HUES6 (cell line): ENCODE data around the gene CRYGS.
"Not testable (repeated sequence)": the region's sequence is repeated elsewhere in the genome, so short reads cannot be mapped to it uniquely, and the experiment has no call there.

Experiments
- H3K27ac ChIP-seq: 2 replicates; pipeline ENCODE4 v1.7.0; 2013; ENCODE audit warnings: low read depth, mild to moderate bottlenecking, low read length, inconsistent platforms
- H3K27me3 ChIP-seq: 2 replicates; pipeline ENCODE4 v1.6.1; 2013; ENCODE audit warnings: low read length; ENCODE audit not compliant: control insufficient read depth, insufficient read depth
- H3K36me3 ChIP-seq: 2 replicates; pipeline ENCODE4 v1.6.1; 2013; ENCODE audit warnings: low read length; ENCODE audit not compliant: control insufficient read depth, insufficient read depth
- H3K4me1 ChIP-seq: 2 replicates; pipeline ENCODE4 v1.6.1; 2013; ENCODE audit warnings: low read length; ENCODE audit not compliant: control insufficient read depth, insufficient read depth
- H3K4me3 ChIP-seq: 2 replicates; pipeline ENCODE4 v1.5.1; 2013; ENCODE audit warnings: low read depth, low read length
- H3K9ac ChIP-seq: one replicate; pipeline ENCODE4 v1.6.1; 2013; ENCODE audit warnings: mild to moderate bottlenecking, low read length
- H3K9me3 ChIP-seq: 2 replicates; pipeline ENCODE4 v1.6.1; 2013; ENCODE audit warnings: low read depth, low read length; ENCODE audit not compliant: control insufficient read depth, insufficient read depth

CRYGS gene

GRCh38 chr3:186544281-186544680 lies at the start of gene CRYGS:
CRYGS (minus strand) TSS chr3:186544380; CDS start chr3:186544326, 54 bp downstream.
- no peak within 1 kb of the TSS for H3K4me3 ChIP-seq
- H3K4me1 ChIP-seq: peaks cover 3% of the 10 kb centered on the region; the same call in 1 of the 2 replicates
- no peaks in the 10 kb centered on the region for H3K27me3 ChIP-seq
- peaks cover 3% of the 10 kb centered on the region; the same call in 1 of the 2 replicates for H3K36me3 ChIP-seq
- no peak within 1 kb of the TSS for H3K27ac ChIP-seq
- H3K9ac ChIP-seq: no peak within 1 kb of the TSS
- H3K9me3 ChIP-seq: no peaks in the 10 kb centered on the region

GRCh38 chr3:186593862-186594261 lies 49.7 kb upstream of the CRYGS start:
- Histone ChIP-seq H3K27me3 (no peaks in the 10 kb centered on the region), H3K27ac (no peak overlapping the region), H3K4me3 (no peak overlapping the region), H3K9ac (no peak overlapping the region), H3K4me1 (peaks cover 4% of the 10 kb centered on the region; the same call in 1 of the 2 replicates), H3K36me3 (no peaks in the 10 kb centered on the region), H3K9me3 (no peaks in the 10 kb centered on the region)

GRCh38 chr3:186592682-186593081 lies 48.5 kb upstream of the CRYGS start:
- Histone ChIP-seq H3K9me3 (no peaks in the 10 kb centered on the region), H3K27me3 (no peaks in the 10 kb centered on the region), H3K9ac (no peak overlapping the region), H3K4me1 (peaks cover 4% of the 10 kb centered on the region; the same call in 1 of the 2 replicates), H3K4me3 (no peak overlapping the region), H3K27ac (no peak overlapping the region), H3K36me3 (no peaks in the 10 kb centered on the region)

GRCh38 chr3:186590580-186591295 lies 46.6 kb upstream of the CRYGS start:
- Histone ChIP-seq H3K27ac (no peak overlapping the region), H3K27me3 (no peaks in the 10 kb centered on the region), H3K4me3 (no peak overlapping the region), H3K4me1 (no peaks in the 10 kb centered on the region), H3K9me3 (no peaks in the 10 kb centered on the region), H3K36me3 (peaks cover 5% of the 10 kb centered on the region), H3K9ac (no peak overlapping the region)

- Histone ChIP-seq H3K27ac (no peak overlapping the region), H3K4me1 (no peaks in the 10 kb centered on the region), H3K4me3 (no peak overlapping the region), H3K36me3 (peaks cover 12% of the 10 kb centered on the region), H3K9ac (no peak overlapping the region), H3K9me3 (no peaks in the 10 kb centered on the region), H3K27me3 (no peaks in the 10 kb centered on the region)
Measured at GRCh38 chr3:186589856-186590579, 45.8 kb upstream of the CRYGS start.

GRCh38 chr3:186589121-186589520 lies 44.9 kb upstream of the CRYGS start:
- Histone ChIP-seq H3K27ac (no peak overlapping the region), H3K36me3 (peaks cover 21% of the 10 kb centered on the region), H3K9me3 (no peaks in the 10 kb centered on the region), H3K4me3 (no peak overlapping the region), H3K27me3 (no peaks in the 10 kb centered on the region), H3K4me1 (no peaks in the 10 kb centered on the region; the same call in 1 of the 2 replicates), H3K9ac (no peak overlapping the region)

- no peak overlapping the region for H3K27ac ChIP-seq
- H3K9ac ChIP-seq: no peak overlapping the region
- H3K4me1 ChIP-seq: no peaks in the 10 kb centered on the region; the same call in 1 of the 2 replicates
- H3K36me3 ChIP-seq: peaks cover 26% of the 10 kb centered on the region
- H3K4me3 ChIP-seq: no peak overlapping the region
- H3K27me3 ChIP-seq: no peaks in the 10 kb centered on the region
- no peaks in the 10 kb centered on the region for H3K9me3 ChIP-seq
Measured at GRCh38 chr3:186588632-186589031, 44.5 kb upstream of the CRYGS start.

GRCh38 chr3:186587183-186587582 lies 43.0 kb upstream of the CRYGS start:
- Histone ChIP-seq H3K36me3 (peaks cover 41% of the 10 kb centered on the region), H3K9me3 (no peaks in the 10 kb centered on the region), H3K4me3 (no peak overlapping the region), H3K4me1 (no peaks in the 10 kb centered on the region; the same call in 1 of the 2 replicates), H3K27me3 (no peaks in the 10 kb centered on the region), H3K27ac (no peak overlapping the region), H3K9ac (no peak overlapping the region)

- not testable (repeated sequence) for H3K27me3 ChIP-seq, H3K9ac ChIP-seq, H3K9me3 ChIP-seq, H3K27ac ChIP-seq, H3K4me3 ChIP-seq, H3K4me1 ChIP-seq
- peaks cover 50% of the 10 kb centered on the region for H3K36me3 ChIP-seq
Measured at GRCh38 chr3:186586245-186586644, 42.1 kb upstream of the CRYGS start.

- Histone ChIP-seq H3K36me3 (peaks cover 72% of the 10 kb centered on the region), H3K4me3 (no peak overlapping the region)
Measured at GRCh38 chr3:186583831-186584230, 39.7 kb upstream of the CRYGS start.

GRCh38 chr3:186582541-186582940 lies 38.4 kb upstream of the CRYGS start:
- no peaks in the 10 kb centered on the region; the same call in 1 of the 2 replicates for H3K4me1 ChIP-seq

More at GRCh38 chr3:186583831-186584230, 39.7 kb upstream of the CRYGS start:
- no peaks in the 10 kb centered on the region; the same call in 1 of the 2 replicates for H3K4me1 ChIP-seq
- peak overlapping the region; percentile 17; the same call in 1 of the 2 replicates for H3K27ac ChIP-seq
- no peaks in the 10 kb centered on the region for H3K27me3 ChIP-seq
- H3K9me3 ChIP-seq: no peaks in the 10 kb centered on the region
- H3K9ac ChIP-seq: peak overlapping the region; percentile 7

More at GRCh38 chr3:186582541-186582940, 38.4 kb upstream of the CRYGS start:
- no peak overlapping the region for H3K4me3 ChIP-seq
- no peaks in the 10 kb centered on the region for H3K27me3 ChIP-seq
- H3K27ac ChIP-seq: peak overlapping the region; percentile 17; the same call in 1 of the 2 replicates
- peaks cover 82% of the 10 kb centered on the region for H3K36me3 ChIP-seq
- no peaks in the 10 kb centered on the region for H3K9me3 ChIP-seq
- no peak overlapping the region for H3K9ac ChIP-seq
